HG02763 (cell line): ENCODE measurements around the gene FRMD5.

Experiments used
- ATAC-seq: cut with Tn5 transposase; IDR thresholded peaks from one replicate; pipeline ENCODE4 v1.9.1; 2021; ENCODE audit warnings: mild to moderate bottlenecking, moderate library complexity; ENCODE audit not compliant: unreplicated experiment

Gene FRMD5

GRCh38 chr15:43981576-43981975 lies 213.5 kb downstream of the FRMD5 start:
- no peak for ATAC-seq

DNA sequence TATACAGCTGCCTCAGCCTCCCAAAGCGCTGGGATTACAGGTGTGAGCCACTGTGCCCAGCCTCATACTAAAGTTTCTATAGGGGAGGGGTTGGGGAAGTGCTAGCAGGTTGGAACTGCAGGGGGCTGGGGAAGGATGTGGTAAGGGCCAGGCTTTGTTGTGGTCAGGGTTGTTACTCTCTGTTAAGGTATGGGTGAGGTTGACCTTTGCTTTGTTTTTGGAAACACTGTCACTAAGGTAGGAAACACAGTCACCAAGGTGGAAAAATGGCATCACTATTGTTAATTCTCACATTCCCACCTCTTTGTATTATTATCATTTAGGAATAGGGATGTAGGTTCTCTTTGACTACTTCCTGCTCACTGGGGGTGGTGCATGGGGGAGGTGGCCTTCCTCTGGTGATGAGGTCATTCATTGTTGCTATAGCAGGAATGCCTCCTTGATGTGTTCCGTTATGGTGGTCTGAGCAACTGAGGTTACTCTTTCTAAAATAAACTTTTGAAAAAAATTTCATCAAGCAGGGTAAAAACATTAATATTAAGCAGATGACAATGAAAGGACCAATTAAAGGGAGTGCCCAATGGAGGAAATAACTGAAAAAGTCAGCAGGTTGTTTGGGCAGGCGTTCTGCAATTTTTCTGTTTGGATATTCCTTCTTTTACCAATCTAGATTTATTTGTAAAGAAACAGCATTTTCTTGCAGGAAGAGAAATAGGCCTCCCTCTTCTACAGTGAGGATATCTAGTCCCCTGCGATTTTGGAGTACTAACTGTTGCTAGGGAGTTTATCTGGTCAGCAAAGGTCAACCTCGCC lies 217.8 kb downstream of the FRMD5 start:
- no peak for ATAC-seq

- ATAC-seq = no peak
Measured at GRCh38 chr15:43975770-43976169, 219.3 kb downstream of the FRMD5 start.

DNA sequence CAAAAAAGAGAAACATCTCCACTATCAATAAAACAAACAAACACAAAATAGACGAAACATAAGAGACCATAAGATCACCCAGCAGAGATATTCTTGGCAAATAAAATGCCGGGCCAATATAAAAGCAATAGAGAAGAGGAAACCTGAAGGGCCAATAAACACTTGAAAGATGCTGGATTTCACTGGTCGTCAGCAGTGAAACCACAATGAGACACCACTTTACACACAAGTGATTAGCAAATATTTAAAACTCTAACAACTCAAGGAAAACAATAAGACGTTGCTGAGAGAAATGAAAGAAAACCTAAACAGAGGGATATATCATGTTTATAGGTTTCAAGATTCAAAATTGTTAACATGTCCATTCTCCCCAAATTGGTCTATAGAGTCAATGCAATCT lies 219.7 kb downstream of the FRMD5 start:
- ATAC-seq = no peak

- peak; percentile 45 for ATAC-seq
Measured at GRCh38 chr15:43974852-43975251, 220.2 kb downstream of the FRMD5 start.

DNA sequence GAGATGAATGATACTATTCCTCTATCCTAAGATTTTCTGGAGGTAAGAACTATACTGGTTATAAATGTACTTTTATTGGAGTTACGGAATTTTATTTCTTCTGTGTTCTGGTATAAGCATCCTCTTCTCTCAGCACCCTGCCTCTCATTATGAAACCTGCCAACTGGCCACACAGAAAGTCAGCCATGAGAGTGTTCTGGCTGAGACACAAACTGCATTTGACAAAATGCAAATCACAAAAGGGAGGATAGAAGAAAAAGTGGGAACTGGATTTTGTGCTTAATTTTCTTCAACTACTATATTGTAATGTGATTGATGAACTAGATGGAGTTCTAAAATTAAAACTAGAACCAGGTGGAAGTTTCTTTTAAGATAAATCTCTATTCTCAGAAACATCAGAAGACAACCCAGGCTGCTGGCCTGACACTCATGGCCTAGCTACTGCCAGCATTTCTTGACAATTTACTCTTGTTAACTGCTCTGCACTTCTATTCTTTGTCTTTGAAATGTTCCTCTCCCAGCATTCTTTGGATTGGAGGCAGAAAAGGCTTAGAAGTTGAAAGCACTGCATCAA lies 225.2 kb downstream of the FRMD5 start:
- no peak for ATAC-seq

- ATAC-seq = no peak
Measured at GRCh38 chr15:43968551-43968950, 226.5 kb downstream of the FRMD5 start.

DNA sequence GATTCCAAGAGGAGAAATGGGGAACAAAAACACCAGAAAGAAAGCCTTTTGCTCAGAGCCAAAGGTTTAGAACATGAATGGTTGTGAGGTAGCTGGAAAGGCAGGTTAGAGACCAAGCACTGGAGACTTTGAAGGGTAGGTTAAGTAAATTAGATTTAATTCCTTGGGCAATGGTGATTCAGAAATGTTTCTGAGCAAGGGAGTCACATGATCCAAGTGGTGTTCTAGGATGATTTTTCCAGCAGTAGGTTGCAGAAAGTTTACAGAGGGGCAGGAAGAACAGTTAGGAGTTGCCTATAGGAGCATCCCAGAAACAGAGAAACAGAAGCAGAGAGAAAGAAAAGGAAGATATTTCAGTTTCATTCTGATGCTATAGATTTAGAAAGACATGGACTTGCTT lies 228.4 kb downstream of the FRMD5 start:
- no peak for ATAC-seq

DNA sequence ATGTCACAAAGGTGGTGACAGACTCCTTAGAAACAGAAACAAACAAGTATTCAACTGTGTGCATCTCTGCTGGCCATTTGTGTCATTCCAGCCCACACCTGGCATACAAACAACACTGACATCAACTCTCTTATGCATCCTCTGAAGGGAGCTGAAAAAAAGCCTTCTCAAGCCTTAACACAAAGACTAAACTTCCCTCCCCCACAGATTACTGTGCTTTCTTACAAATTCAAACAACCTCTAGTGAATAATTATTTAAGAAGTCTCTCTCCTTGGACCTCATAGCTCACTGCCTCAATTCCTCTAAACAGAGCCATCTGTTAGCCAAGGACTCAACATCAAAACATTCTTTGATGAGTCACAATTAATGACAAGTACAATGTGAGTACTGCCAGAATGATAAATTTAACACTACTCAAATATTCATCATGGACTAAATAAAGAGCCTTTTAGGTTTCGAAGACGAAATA lies 236.2 kb downstream of the FRMD5 start:
- ATAC-seq = no peak

DNA sequence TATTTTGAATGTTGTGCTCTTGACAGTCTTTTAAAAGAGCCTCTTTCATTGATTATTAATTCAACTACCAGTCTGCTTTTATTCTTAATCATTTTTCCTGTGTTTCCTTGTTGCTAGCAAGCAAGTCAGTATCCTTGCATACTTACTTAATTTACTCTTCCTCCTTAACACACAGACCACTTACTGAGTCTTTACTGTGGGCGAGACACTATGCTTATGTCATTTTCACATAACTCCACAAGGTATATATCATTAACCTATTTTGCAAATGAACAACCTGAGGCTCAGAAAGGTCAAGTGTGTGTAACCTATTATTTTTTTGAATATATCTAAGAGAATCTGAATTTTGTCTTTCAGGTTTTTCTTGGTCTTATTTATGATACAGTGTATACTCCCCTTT lies 237.3 kb downstream of the FRMD5 start:
- ATAC-seq = no peak

DNA sequence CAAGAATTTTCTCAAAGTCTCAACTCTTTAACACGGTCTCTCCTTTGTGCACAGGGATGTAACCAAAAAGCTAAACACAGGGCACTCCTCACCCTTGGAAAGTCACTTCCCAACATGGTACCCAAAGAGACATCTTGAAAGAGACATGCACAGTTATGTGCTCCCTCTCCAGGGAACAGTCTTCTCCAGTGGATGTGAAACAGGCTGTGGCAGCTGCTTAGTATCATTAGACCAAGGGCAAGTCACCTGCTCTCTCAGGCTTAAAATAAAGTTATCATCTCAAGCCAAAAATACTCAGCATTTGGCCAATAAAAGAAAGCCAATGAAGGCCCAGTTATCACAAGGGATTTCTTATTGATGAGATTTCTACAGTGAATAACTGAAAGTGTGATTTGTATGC lies 239.9 kb downstream of the FRMD5 start:
- ATAC-seq = no peak

DNA sequence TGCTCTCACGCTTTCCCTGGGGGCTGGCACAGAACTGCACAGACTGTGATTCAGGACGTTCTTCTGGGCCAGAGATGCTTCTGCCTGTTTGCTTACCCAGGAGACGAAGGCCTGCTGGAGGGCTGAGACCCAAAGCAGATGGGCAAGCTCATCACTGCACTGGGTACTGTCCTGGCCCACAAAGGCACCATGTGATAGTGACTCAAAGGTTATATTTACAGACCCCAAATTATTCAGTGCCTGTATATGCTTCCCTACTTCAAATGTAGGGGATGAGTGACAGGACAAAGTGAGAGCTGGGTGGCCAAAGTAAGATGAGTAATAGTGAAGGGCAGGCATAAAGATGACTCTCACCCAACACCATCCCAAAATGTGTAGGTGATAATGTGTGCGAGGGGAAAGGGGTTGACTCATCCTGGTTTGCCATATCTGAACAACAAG lies 240.9 kb downstream of the FRMD5 start:
- no peak for ATAC-seq

GRCh38 chr15:43953402-43953801 lies 241.7 kb downstream of the FRMD5 start:
- ATAC-seq = no peak

DNA sequence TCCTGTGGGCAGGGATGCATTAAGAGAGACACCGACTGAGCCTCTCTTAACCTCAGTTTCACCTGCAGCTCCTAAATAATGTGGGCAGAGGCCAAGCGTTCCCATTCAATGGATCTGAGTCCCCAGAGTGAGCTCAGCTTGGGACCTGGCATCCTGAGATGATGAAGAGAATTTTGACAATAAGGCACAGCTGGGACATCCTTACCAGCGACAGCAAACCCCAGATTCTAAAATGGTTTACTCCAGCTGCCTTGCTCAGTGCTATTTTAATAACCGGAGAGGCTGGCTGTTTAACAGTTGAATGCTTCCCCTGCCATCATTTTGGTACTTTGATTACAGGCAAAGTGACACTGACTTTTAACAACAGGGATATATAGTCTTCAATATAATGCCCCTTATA lies 244.5 kb downstream of the FRMD5 start:
- ATAC-seq = no peak

DNA sequence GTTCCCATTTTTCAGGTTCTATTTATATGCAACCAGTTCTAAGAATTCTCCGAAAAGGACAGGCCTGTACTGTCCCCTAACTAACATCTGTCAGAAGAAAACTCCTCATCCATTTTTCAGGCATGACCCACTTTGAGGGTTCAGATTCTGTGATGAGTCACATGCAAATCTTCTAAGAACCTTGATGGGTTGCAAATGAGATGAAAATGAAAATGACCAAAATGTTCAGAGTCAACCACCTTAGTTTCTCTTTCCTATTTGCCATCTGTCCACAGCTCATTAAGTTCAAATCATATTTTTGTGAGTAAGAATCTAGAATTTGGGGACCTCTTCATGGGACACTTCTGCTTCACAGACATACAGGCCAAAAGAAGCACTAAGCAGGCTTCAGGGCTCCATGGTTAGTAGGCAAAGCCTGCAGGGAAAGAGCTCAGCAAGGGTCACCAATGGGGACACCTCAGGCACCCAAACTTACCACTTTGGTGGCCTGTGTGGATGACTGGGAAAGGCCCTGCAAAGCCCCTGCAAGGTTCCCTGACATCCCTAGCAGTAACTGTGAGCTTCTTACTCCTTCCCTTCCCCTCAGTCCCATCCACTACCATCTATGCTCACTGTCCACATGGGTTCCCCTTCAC lies 246.3 kb downstream of the FRMD5 start:
- no peak for ATAC-seq

GRCh38 chr15:43943511-43943910 lies 251.6 kb downstream of the FRMD5 start:
- ATAC-seq = no peak

GRCh38 chr15:43942194-43942593 lies 252.9 kb downstream of the FRMD5 start:
- ATAC-seq = no peak

GRCh38 chr15:43941555-43941954 lies 253.5 kb downstream of the FRMD5 start:
- ATAC-seq = no peak

DNA sequence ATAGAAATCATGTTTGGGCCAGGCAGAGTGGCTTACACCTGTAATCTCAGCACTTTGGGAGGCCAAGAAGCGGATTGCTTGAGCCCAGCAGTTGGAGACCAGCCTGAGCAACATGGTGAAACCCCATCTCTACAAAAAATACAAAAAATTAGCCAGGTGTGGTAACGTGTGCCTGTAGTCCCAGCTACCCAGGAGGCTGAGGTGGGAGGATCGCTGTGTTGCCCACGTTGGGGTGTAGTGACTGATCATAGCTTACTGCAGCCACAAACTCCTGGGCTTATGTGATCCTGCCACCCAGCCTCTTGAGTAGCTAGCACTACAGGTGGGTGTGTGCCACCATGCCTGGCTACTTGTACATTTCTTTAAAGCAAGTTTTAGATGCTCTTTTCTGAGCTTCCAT lies 254.0 kb downstream of the FRMD5 start:
- ATAC-seq = no peak

- no peak for ATAC-seq
Measured at GRCh38 chr15:43939070-43939469, 256.0 kb downstream of the FRMD5 start.

GRCh38 chr15:43934480-43934879 lies 260.6 kb downstream of the FRMD5 start:
- no peak for ATAC-seq

- no peak for ATAC-seq
Measured at GRCh38 chr15:43932907-43933306, 262.2 kb downstream of the FRMD5 start.
